A549 treated with Mapracorat at 1 μM for 4 hours (cell line): ENCODE data around the gene SLIRP. TPM values are rescaled to one million over a fixed set of nuclear protein-coding genes. Genes with fewer than 3 reads are reported as not detected.

ENCODE experiments used
- total RNA-seq: library from RNA; stranded (reverse); fragments of 200-300 nt; extraction: Qiagen RNA extraction; gene quantifications from 5 replicates; pipeline ENCODE4 v1.2.3, GENCODE V29; 2022

SLIRP gene
- total RNA-seq, result 322 to 487 TPM (median 391 TPM) in 5 replicates

GRCh38 chr14:77707724-77708408, at the start of gene SLIRP, which contains the start of gene ALKBH1:
SLIRP (plus strand) TSS chr14:77708103; CDS start chr14:77708112, 9 bp downstream.
ALKBH1 (minus strand) TSS chr14:77708023; CDS start chr14:77708004, 19 bp downstream.

GRCh38 chr14:77760381-77761204, 52.7 kb downstream of the SLIRP start, which contains the start of gene SNW1:
SNW1 (minus strand) TSS chr14:77761156; CDS start chr14:77761127, 29 bp downstream.

Other genes starting within 250 kb of the SLIRP start
- 0.29 to 0.64 TPM (median 0.35 TPM) in 5 replicates for gene ISM2, start 209.3 kb upstream of the SLIRP start, total RNA-seq
- 29.7 to 38.5 TPM (median 34.5 TPM) in 5 replicates for gene SPTLC2, start 91.5 kb upstream of the SLIRP start, total RNA-seq
- gene ALKBH1, start 80 bp upstream of the SLIRP start, total RNA-seq, result 14.4 to 15.9 TPM (median 14.9 TPM) in 5 replicates
- 57.3 to 71.8 TPM (median 69.6 TPM) in 5 replicates for gene SNW1, start 53.1 kb downstream of the SLIRP start, total RNA-seq
- 6.0 to 6.4 TPM (median 6.2 TPM) in 5 replicates for gene ADCK1, start 92.0 kb downstream of the SLIRP start, total RNA-seq